Right lobe of liver (tissue), 4 donors: ENCODE data around the gene PCDHGB6.

Experiments used
- POLR2A ChIP-seq: fragments of 450-650 bp; IDR thresholded peaks from one replicate; pipeline ENCODE4 v1.6.1; 2017; ENCODE audit warnings: antibody characterized with exemption, mild to moderate bottlenecking
- TF ChIP-seq, protein P1 (sequence below), 4 donors: fragments of 200-600 bp in 3 of 4; fragments of 450-650 bp in 1 of 4; IDR thresholded peaks; one replicate each; pipeline versions ENCODE4 v1.5.1 to v1.8.0; 2016 to 2022; ENCODE audit warnings: antibody characterized with exemption in 4 of 4, mild to moderate bottlenecking in 2 of 4
- donor health status: DM: no; HTN: no; CAD: no.
- donor health status: DM: no; HTN: no; CAD: no.
- donor health status: DM: no; HTN: yes; CAD: no.

DNA sequence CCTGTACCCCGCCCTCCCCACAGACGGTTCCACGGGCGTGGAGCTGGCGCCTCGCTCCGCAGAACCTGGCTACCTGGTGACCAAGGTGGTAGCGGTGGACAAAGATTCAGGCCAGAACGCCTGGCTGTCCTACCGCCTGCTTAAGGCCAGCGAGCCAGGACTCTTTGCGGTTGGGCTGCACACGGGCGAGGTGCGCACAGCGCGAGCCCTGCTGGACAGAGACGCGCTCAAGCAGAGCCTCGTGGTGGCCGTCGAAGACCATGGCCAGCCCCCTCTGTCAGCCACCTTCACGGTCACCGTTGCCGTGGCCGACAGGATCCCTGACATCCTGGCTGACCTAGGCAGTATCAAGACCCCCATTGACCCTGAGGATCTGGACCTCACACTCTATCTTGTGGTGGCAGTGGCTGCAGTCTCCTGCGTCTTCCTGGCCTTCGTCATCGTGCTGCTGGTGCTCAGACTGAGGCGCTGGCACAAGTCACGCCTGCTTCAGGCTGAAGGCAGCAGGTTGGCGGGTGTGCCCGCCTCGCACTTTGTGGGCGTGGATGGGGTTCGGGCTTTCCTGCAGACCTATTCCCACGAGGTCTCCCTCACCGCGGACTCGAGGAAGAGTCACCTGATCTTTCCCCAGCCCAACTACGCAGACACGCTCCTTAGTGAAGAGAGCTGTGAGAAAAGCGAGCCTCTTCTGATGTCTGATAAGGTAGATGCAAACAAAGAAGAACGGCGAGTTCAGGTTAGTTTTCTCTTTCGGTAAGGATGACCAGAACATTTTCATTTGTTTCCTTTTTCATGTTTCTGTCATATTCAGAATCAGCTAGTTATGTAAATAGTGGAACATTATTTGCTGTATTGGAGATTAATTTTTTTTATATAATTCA is 41.6 kb upstream of the PCDHGB6 start:
- TF ChIP-seq, protein P1, sequence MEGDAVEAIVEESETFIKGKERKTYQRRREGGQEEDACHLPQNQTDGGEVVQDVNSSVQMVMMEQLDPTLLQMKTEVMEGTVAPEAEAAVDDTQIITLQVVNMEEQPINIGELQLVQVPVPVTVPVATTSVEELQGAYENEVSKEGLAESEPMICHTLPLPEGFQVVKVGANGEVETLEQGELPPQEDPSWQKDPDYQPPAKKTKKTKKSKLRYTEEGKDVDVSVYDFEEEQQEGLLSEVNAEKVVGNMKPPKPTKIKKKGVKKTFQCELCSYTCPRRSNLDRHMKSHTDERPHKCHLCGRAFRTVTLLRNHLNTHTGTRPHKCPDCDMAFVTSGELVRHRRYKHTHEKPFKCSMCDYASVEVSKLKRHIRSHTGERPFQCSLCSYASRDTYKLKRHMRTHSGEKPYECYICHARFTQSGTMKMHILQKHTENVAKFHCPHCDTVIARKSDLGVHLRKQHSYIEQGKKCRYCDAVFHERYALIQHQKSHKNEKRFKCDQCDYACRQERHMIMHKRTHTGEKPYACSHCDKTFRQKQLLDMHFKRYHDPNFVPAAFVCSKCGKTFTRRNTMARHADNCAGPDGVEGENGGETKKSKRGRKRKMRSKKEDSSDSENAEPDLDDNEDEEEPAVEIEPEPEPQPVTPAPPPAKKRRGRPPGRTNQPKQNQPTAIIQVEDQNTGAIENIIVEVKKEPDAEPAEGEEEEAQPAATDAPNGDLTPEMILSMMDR (IDR thresholded peaks at IDR 0.05), result no peak
- no peak for TF ChIP-seq POLR2A
